IMR-90 (cell line): ENCODE results near the gene NANOS3.

Experiments used
- CHD1 ChIP-seq: IDR thresholded peaks from 2 replicates; pipeline ENCODE4 v1.6.1; 2012; ENCODE audit warnings: low read depth, low read length, improper control_type of control experiment
- FOS ChIP-seq: fragments of 150-350 bp; IDR thresholded peaks from 2 replicates; pipeline ENCODE4 v1.6.1; 2016; ENCODE audit warnings: low read depth, low read length
- MAZ ChIP-seq: IDR thresholded peaks from 2 replicates; pipeline ENCODE4 v1.6.1; 2012; ENCODE audit warnings: low read depth, mild to moderate bottlenecking, low read length, improper control_type of control experiment, moderate library complexity, borderline replicate concordance
- MXI1 ChIP-seq: IDR thresholded peaks from 2 replicates; pipeline ENCODE4 v1.6.1; 2012; ENCODE audit warnings: low read depth, mild to moderate bottlenecking, low read length, moderate library complexity, borderline replicate concordance
- POLR2A ChIP-seq: IDR thresholded peaks from 2 replicates; pipeline ENCODE4 v1.6.1; 2012; ENCODE audit warnings: mild to moderate bottlenecking, low read depth, low read length
- RAD21 ChIP-seq: IDR thresholded peaks from 2 replicates; pipeline ENCODE4 v1.6.1; 2012; ENCODE audit warnings: low read length, improper control_type of control experiment
- RCOR1 ChIP-seq: IDR thresholded peaks from 2 replicates; pipeline ENCODE4 v1.6.1; 2012; ENCODE audit warnings: mild to moderate bottlenecking, low read length, improper control_type of control experiment; ENCODE audit not compliant: insufficient replicate concordance
- RFX5 ChIP-seq: IDR thresholded peaks from 2 replicates; pipeline ENCODE4 v1.8.0; 2012; ENCODE audit warnings: low read depth, mild to moderate bottlenecking, low read length, moderate library complexity
- SMC3 ChIP-seq: fragments of 150-350 bp; IDR thresholded peaks from 2 replicates; pipeline ENCODE4 v1.6.1; 2016; ENCODE audit warnings: low read depth, mild to moderate bottlenecking, antibody characterized with exemption, low read length, moderate library complexity
- TF ChIP-seq, protein P1 (sequence below): conservative IDR thresholded peaks from 2 replicates; pipeline ENCODE4 v1.5.1; 2012; ENCODE audit warnings: mild to moderate bottlenecking, low read depth, low read length, improper control_type of control experiment
- TF ChIP-seq, protein P2 (sequence below): fragments of 150-350 bp; IDR thresholded peaks from 2 replicates; pipeline ENCODE4 v1.6.1; 2016; ENCODE audit warnings: low read depth, mild to moderate bottlenecking, low read length, moderate library complexity, borderline replicate concordance
- TF ChIP-seq, protein P3 (sequence below): fragments of 150-350 bp; IDR thresholded peaks from 2 replicates; pipeline ENCODE4 v1.6.1; 2017; ENCODE audit warnings: mild to moderate bottlenecking, antibody characterized with exemption, low read length, low read depth

DNA sequence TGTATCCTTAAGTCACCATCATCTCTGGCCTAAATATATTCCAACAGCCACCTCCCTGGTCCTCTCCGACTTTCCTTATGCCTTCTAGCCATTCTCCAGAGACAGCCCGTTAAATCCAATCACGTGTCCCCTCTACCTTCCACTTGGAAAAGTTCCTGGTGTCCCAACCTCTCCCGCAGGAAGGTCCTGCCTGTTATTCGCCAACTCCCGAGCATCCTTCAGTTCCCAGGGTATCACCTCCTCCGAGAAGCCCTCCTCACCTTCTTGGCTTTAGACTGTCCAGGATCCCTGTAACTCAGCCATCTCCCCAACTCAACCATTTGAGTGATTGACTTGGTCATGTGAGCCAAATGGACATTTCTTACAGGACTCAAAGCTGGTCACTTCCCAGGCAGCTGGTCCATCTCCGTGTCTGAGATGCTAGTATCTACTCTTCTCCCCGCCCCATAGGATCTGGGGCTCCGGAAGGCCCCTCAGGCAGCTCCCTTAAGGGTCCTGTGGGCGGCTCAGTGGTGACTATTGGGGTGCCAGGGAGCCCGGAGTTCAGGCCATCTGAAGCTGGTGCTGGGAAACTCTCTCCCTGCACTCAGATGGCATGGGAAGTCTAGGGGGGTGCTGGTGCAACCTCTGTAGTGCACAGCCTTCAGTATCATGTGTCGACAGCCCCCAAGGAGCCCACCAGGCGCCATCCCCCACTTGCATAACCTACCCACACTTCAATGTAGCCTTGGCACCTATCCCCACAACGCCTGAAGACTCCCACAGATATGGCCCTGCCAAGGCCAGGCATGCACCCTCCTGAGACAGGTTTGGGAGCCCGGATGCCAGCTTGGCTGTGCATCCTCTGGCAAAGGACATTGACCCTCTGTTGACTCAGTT is 27.9 kb upstream of the NANOS3 start:
- TF ChIP-seq POLR2A: no peak
- TF ChIP-seq FOS: no peak
- TF ChIP-seq, protein P1, sequence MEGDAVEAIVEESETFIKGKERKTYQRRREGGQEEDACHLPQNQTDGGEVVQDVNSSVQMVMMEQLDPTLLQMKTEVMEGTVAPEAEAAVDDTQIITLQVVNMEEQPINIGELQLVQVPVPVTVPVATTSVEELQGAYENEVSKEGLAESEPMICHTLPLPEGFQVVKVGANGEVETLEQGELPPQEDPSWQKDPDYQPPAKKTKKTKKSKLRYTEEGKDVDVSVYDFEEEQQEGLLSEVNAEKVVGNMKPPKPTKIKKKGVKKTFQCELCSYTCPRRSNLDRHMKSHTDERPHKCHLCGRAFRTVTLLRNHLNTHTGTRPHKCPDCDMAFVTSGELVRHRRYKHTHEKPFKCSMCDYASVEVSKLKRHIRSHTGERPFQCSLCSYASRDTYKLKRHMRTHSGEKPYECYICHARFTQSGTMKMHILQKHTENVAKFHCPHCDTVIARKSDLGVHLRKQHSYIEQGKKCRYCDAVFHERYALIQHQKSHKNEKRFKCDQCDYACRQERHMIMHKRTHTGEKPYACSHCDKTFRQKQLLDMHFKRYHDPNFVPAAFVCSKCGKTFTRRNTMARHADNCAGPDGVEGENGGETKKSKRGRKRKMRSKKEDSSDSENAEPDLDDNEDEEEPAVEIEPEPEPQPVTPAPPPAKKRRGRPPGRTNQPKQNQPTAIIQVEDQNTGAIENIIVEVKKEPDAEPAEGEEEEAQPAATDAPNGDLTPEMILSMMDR: no peak
- no peak for TF ChIP-seq SMC3
- no peak for TF ChIP-seq RCOR1
- TF ChIP-seq, protein P2, sequence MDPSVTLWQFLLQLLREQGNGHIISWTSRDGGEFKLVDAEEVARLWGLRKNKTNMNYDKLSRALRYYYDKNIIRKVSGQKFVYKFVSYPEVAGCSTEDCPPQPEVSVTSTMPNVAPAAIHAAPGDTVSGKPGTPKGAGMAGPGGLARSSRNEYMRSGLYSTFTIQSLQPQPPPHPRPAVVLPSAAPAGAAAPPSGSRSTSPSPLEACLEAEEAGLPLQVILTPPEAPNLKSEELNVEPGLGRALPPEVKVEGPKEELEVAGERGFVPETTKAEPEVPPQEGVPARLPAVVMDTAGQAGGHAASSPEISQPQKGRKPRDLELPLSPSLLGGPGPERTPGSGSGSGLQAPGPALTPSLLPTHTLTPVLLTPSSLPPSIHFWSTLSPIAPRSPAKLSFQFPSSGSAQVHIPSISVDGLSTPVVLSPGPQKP: no peak
- TF ChIP-seq, protein P3, sequence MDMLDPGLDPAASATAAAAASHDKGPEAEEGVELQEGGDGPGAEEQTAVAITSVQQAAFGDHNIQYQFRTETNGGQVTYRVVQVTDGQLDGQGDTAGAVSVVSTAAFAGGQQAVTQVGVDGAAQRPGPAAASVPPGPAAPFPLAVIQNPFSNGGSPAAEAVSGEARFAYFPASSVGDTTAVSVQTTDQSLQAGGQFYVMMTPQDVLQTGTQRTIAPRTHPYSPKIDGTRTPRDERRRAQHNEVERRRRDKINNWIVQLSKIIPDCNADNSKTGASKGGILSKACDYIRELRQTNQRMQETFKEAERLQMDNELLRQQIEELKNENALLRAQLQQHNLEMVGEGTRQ: no peak; the same call in 1 of the 2 replicates
- TF ChIP-seq RFX5: no peak
- no peak for TF ChIP-seq MXI1
- TF ChIP-seq RAD21: no peak
- TF ChIP-seq MAZ: no peak
- TF ChIP-seq CHD1: no peak
